Loucy (cell line): ENCODE data around the gene FIGN.

Experiments
- CTCF ChIP-seq: fragments of 200-600 bp; sonication (generic); conservative IDR thresholded peaks from 2 replicates; pipeline ENCODE4 v1.5.1; 2014; ENCODE audit warnings: mild to moderate bottlenecking, antibody characterized with exemption, low read length
- EZH2phosphoT487 ChIP-seq: fragments of 200-600 bp; IDR thresholded peaks from 2 replicates; pipeline ENCODE4 v1.6.1; 2018; ENCODE audit warnings: antibody characterized with exemption, mild to moderate bottlenecking, moderate library complexity, borderline replicate concordance

DNA sequence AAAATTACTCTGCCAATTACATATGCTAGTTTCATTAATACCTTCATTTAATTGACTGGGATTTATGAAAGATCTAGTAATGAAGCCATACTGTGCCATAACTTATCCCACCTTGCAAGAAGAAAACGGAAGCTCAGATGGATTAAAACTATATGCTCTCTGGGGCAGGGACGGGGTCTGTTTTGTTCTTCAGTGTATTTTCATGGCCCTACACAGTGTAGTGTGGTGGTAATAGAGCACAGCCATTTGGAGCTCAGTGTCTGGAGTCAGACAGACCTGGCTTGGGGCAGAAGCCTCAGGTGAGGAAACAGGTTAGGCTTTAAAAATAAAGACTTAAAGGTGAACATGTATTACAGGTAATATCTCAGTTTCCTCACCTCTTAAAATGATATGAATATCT is 62.3 kb downstream of the FIGN start:
- TF ChIP-seq CTCF = no peak
- no peak for TF ChIP-seq EZH2phosphoT487
